HepG2 (cell line): ENCODE measurements around the gene ZNF511. TPM values are rescaled to one million over a fixed set of nuclear protein-coding genes. Genes with fewer than 3 reads are reported as not detected.

ENCODE experiments used
- ATF7 ChIP-seq, 2 experiments: fragments of 450-650 bp in 1 of 2; sonication (generic) in 1 of 2; formaldehyde crosslinking in 1 of 2; IDR thresholded peaks; 2 replicates each; pipeline versions ENCODE4 v1.4.0 to v1.6.1; 2016 to 2020; ENCODE audit warnings: antibody characterized with exemption in 1 of 2, mild to moderate bottlenecking in 1 of 2, missing genetic modification reagents in 1 of 2
- HOXD1 ChIP-seq: sonication (generic); formaldehyde crosslinking; IDR thresholded peaks from 2 replicates; pipeline ENCODE4 v1.5.0; 2020; ENCODE audit warnings: missing genetic modification reagents
- KLF11 ChIP-seq: IDR thresholded peaks from 2 replicates; pipeline ENCODE4 v1.6.1; 2016; ENCODE audit warnings: missing compliant biosample characterization
- MAFG ChIP-seq: sonication (generic); formaldehyde crosslinking; IDR thresholded peaks from 2 replicates; pipeline ENCODE4 v1.5.1; 2020; ENCODE audit warnings: mild to moderate bottlenecking, missing genetic modification reagents
- MXD1 ChIP-seq: sonication (generic); formaldehyde crosslinking; IDR thresholded peaks from 2 replicates; pipeline ENCODE4 v1.4.0; 2020; ENCODE audit warnings: mild to moderate bottlenecking, missing genetic modification reagents
- NFYB ChIP-seq: sonication (generic); formaldehyde crosslinking; IDR thresholded peaks from 2 replicates; pipeline ENCODE4 v1.4.0; 2020; ENCODE audit warnings: missing genetic modification reagents
- PAX8 ChIP-seq: sonication (generic); formaldehyde crosslinking; IDR thresholded peaks from 2 replicates; pipeline ENCODE4 v1.8.0; 2022; ENCODE audit warnings: mild to moderate bottlenecking, missing genetic modification reagents, borderline replicate concordance
- RBFOX2 ChIP-seq: fragments of 200-400 bp; formaldehyde crosslinking; IDR thresholded peaks from 2 replicates; pipeline ENCODE4 v1.6.1; 2017; ENCODE audit warnings: low read depth, mild to moderate bottlenecking, low read length
- RFXANK ChIP-seq: IDR thresholded peaks from 2 replicates; pipeline ENCODE4 v1.6.1; 2016
- SRSF9 ChIP-seq: fragments of 200-400 bp; formaldehyde crosslinking; IDR thresholded peaks from 2 replicates; pipeline ENCODE4 v1.6.1; 2018; ENCODE audit warnings: borderline replicate concordance, mild to moderate bottlenecking, low read depth, low read length; ENCODE audit not compliant: insufficient read depth, poor library complexity, severe bottlenecking
- ZBTB14 ChIP-seq: sonication (generic); formaldehyde crosslinking; IDR thresholded peaks from 2 replicates; pipeline ENCODE4 v1.4.0; 2020; ENCODE audit warnings: missing genetic modification reagents
- ZBTB40 ChIP-seq, 2 experiments: fragments of 450-650 bp in 1 of 2; sonication (generic) in 1 of 2; formaldehyde crosslinking in 1 of 2; IDR thresholded peaks; 2 replicates each; pipeline versions ENCODE4 v1.6.1 to v1.8.0; 2016 to 2022; ENCODE audit warnings: antibody characterized with exemption in 1 of 2, mild to moderate bottlenecking in 1 of 2, missing genetic modification reagents in 1 of 2
- ZBTB42 ChIP-seq: sonication (generic); formaldehyde crosslinking; IDR thresholded peaks from 2 replicates; pipeline ENCODE4 v1.5.0; 2020; ENCODE audit warnings: mild to moderate bottlenecking, missing genetic modification reagents
- ZNF564 ChIP-seq: sonication (generic); formaldehyde crosslinking; IDR thresholded peaks from 2 replicates; pipeline ENCODE4 v1.8.1; 2023; ENCODE audit warnings: mild to moderate bottlenecking, missing genetic modification reagents
- ZNF652 ChIP-seq: IDR thresholded peaks from 2 replicates; pipeline ENCODE4 v1.6.1; 2016; ENCODE audit warnings: low read depth, borderline replicate concordance
- ZNF800 ChIP-seq: sonication (generic); formaldehyde crosslinking; IDR thresholded peaks from 2 replicates; pipeline ENCODE4 v1.4.0; 2020; ENCODE audit warnings: missing genetic modification reagents
- polyA plus RNA-seq, 8 experiments: library from polyadenylated mRNA; depleted of rRNA in 3 of 8; stranded (reverse) in 7 of 8; unstranded in 1 of 8; fragments of >200 nt; fragmentation: Illumina TruSeq in 4 of 8; extraction: Trizol in 4 of 8; gene quantifications; 2 replicates each; pipeline versions ENCODE4 v1.2.1 to v1.2.3, GENCODE V29; 2011 to 2016; ENCODE audit warnings: low read depth in 4 of 8, missing spikeins in 1 of 8, mixed read lengths in 1 of 8; ENCODE audit not compliant: insufficient read depth in 1 of 8
- total RNA-seq, 5 experiments: library from RNA; depleted of rRNA; stranded (reverse); fragments of >200 nt; fragmentation: Illumina TruSeq; extraction: Trizol; gene quantifications; 2 replicates each; pipeline ENCODE4 v1.2.3, GENCODE V29; 2016; ENCODE audit warnings: low read depth in 1 of 5

Gene ZNF511
- total and polyA plus RNA-seq, 2 of the 13 experiments (the other 11 are each of a cell fraction or from before 2014, with no cell fraction given) = 35.6 to 66.4 TPM

GRCh38 chr10:133347710-133348517 is 39.2 kb downstream of the ZNF511 start (continued):
- TF ChIP-seq PAX8 (CRISPR knock-in tag) (no peak), ZBTB14 (CRISPR knock-in tag) (no peak), MAFG (CRISPR knock-in tag) (no peak), SRSF9 (no peak), ZNF800 (CRISPR knock-in tag) (no peak), ZNF652 (CRISPR knock-in tag) (peak; percentile 86), MXD1 (CRISPR knock-in tag) (peak; percentile 46; the same call in 1 of the 2 replicates), HOXD1 (no peak), ATF7 (IDR thresholded peaks at IDR 0.05) (no peak), ATF7 (CRISPR knock-in tag; IDR thresholded peaks at IDR 0.05) (no peak), NFYB (CRISPR knock-in tag) (no peak), ZBTB40 (IDR thresholded peaks at IDR 0.05) (no peak), ZBTB40 (CRISPR knock-in tag; IDR thresholded peaks at IDR 0.05) (peak; percentile 44; the same call in 1 of the 2 replicates), KLF11 (CRISPR knock-in tag) (no peak), ZNF564 (CRISPR knock-in tag) (no peak), RBFOX2 (peak; percentile 56), RFXANK (no peak), ZBTB42 (CRISPR knock-in tag) (no peak)
